A673 (cell line): Measurements from ENCODE around the gene APBB2.

Source experiments
- EZH2 ChIP-seq: fragments of 200-600 bp; sonication (generic); IDR thresholded peaks from 2 replicates; pipeline ENCODE4 v1.6.1; 2017; ENCODE audit warnings: borderline replicate concordance, low read depth, mild to moderate bottlenecking, mixed read lengths, antibody characterized with exemption, low read length; ENCODE audit not compliant: poor library complexity, severe bottlenecking
- TF ChIP-seq, protein P1 (sequence below): fragments of 300-800, 200-600 bp; sonication (generic); conservative IDR thresholded peaks from 2 replicates; pipeline ENCODE4 v1.5.1; 2017; ENCODE audit warnings: low read depth, mild to moderate bottlenecking, antibody characterized with exemption, low read length, moderate library complexity, mixed read lengths

DNA sequence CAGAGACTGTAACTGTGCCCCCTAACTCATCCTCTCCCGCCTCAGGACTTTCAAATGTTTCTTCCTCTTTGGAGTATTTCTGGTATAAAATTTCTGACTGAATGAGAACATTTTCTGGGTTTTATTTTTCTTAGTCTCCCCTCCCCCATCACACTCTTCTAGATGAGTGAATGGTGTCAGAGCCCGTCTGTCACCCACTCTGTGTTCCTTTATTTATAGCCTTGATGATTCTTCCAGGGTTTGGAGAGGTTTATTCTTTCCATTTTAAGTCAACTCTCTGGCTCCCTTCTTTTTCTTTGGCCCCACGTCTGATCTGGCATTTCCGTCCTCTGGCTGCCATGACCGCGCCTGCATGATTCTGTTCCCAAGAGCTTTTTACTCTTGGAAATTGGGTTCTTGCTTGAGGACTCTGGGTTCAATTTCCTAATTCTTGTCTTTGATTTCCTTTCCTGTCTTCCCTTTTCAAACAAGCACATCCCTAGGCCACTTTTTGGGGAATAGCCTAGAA lies 335.7 kb downstream of the APBB2 start:
- TF ChIP-seq, protein P1, sequence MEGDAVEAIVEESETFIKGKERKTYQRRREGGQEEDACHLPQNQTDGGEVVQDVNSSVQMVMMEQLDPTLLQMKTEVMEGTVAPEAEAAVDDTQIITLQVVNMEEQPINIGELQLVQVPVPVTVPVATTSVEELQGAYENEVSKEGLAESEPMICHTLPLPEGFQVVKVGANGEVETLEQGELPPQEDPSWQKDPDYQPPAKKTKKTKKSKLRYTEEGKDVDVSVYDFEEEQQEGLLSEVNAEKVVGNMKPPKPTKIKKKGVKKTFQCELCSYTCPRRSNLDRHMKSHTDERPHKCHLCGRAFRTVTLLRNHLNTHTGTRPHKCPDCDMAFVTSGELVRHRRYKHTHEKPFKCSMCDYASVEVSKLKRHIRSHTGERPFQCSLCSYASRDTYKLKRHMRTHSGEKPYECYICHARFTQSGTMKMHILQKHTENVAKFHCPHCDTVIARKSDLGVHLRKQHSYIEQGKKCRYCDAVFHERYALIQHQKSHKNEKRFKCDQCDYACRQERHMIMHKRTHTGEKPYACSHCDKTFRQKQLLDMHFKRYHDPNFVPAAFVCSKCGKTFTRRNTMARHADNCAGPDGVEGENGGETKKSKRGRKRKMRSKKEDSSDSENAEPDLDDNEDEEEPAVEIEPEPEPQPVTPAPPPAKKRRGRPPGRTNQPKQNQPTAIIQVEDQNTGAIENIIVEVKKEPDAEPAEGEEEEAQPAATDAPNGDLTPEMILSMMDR, result no peak
- no peak for TF ChIP-seq EZH2
